Endometrial microvascular endothelial cells (primary cell): ENCODE data around the gene MYH9. TPM values are rescaled to one million over a fixed set of nuclear protein-coding genes. Genes with fewer than 3 reads are reported as not detected.

ENCODE experiments used
- in situ Hi-C: cut with HindIII; loops from 2 replicates; pipeline ENCODE4 v1.10.0; 2017; ENCODE audit warnings: low sequenced_read_pairs, low pct_unique_long_range_greater_than_20kb; ENCODE audit errors: inconsistent ontology term
- total RNA-seq: library from RNA; depleted of rRNA; stranded (reverse); fragments of >200 nt; gene quantifications from one replicate; pipeline ENCODE4 v1.2.3, GENCODE V29; 2015; ENCODE audit errors: inconsistent ontology term

The MYH9 gene
- total RNA-seq, 1 donor from 2014 or later: 887 TPM

- in situ Hi-C loops: no loop called here
Observed at GRCh38 chr22:36246718-36247117, 141.0 kb downstream of the MYH9 start.

GRCh38 chr22:36245805-36246356 is 141.9 kb downstream of the MYH9 start:
- in situ Hi-C loops: no loop called here

GRCh38 chr22:36244522-36245391 is 143.0 kb downstream of the MYH9 start:
- in situ Hi-C loops: no loop called here

DNA sequence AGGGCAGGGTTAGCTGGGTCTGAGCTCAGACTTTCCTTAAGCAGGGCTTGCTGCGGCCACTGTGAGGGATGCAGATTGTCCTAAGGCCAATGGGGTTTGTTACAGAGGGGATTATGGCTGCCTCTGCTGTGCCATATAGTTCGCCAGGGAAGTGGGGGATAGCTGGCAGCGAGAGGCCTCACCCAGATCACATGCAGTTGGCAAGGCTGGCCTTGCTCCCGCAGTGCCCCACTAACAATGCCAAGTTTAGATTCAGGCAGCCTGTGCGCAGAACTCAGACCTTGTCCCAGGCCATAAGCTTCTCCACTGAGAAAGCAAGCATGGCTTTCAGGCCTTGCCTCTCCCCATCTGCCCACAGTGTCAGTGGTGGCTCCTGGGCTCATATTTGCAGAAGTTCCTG is 143.8 kb downstream of the MYH9 start:
- in situ Hi-C loops: no loop called here

DNA sequence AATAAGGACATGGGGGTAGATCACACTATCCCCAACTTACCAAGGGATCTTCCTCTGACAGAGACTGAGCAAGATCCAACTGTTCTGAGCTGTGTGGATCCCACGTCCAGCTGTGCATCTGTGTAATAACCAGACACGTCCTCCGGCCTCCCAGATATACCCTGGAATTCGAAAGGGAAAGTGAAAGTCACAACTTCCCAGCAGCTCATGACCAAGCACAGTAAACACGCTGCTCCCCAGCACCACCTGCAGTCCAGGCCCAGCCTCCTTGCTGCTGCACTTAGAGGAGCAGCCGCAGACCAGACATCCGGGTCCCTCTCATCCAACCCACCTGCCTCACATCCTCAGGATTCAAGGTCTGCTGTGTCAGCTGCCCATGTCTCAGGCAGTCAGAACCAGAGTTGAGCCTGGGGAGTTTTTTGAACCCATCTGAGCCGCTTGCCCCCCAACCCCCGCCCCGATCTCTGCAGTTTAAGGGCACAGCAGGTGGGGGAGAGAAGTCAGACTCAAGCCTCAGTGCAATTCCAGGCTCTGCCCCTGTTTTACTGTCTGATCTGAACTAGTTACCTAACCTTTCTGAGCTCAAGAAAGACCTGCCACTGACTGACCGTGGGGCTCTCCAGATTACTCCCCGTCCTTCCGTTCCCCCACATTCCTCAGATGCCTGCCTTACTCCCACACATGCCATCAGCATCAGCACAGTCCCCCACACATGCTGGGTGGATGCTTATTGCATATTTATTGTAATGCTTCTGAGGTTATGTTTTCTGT is 148.2 kb downstream of the MYH9 start, which contains the start of gene APOL2:
TSS of gene APOL2 (minus strand) at position 127 of the 771 bp plus-strand sequence. CDS start 6,365 bp downstream, outside the sequence.
- in situ Hi-C loops: no loop called here

DNA sequence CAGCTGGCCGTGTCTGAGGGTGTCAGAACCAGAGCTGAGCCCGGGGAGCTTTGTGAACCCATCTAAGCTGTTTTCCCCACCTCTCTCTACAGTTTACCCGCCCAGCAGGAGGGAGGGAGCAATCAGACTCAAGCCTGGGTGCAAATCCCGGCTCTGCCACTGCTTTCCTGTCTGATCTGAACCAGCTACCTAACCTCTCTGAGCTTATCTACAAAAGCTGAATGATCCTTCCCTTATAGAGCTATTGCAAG is 148.7 kb downstream of the MYH9 start:
- in situ Hi-C loops: no loop called here

DNA sequence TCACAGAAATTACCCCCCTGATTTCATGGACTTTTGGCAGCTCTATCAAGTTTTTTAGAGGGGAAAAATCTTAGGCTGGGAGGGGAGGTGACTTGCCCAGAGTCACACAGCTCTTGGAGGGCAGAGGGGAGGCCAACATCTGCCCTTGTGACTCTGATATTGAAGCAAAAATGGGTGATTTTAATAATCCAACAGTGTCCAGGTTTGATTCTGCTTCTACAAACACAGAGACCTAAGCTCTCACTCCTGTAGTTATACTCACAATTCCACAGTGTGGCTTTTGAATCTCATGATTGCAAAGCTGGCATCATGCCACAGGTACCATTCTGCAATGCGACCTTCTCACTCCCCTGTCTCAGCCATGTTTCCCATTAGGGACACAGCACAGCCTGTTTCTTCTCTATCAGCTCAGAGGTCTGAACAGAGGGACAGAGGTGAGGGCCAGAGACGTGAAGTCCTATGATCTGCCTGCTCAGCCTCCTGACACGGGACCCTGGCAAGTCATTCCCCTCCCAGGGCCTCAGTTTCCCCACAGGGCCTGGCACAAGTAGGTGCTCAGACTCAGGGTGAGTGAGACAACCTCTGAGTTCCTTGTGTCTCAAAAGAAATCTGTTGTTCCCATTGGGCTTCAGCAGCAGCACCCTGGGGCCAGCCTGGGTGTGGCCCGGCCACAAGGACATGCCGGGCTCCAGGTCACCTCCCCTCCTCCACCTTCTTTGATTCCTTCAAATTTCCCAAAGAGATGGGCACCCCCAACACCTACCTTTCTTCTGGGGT is 149.2 kb downstream of the MYH9 start:
- in situ Hi-C loops: no loop called here

GRCh38 chr22:36237462-36238372 is 150.1 kb downstream of the MYH9 start:
- in situ Hi-C loops: no loop called here

DNA sequence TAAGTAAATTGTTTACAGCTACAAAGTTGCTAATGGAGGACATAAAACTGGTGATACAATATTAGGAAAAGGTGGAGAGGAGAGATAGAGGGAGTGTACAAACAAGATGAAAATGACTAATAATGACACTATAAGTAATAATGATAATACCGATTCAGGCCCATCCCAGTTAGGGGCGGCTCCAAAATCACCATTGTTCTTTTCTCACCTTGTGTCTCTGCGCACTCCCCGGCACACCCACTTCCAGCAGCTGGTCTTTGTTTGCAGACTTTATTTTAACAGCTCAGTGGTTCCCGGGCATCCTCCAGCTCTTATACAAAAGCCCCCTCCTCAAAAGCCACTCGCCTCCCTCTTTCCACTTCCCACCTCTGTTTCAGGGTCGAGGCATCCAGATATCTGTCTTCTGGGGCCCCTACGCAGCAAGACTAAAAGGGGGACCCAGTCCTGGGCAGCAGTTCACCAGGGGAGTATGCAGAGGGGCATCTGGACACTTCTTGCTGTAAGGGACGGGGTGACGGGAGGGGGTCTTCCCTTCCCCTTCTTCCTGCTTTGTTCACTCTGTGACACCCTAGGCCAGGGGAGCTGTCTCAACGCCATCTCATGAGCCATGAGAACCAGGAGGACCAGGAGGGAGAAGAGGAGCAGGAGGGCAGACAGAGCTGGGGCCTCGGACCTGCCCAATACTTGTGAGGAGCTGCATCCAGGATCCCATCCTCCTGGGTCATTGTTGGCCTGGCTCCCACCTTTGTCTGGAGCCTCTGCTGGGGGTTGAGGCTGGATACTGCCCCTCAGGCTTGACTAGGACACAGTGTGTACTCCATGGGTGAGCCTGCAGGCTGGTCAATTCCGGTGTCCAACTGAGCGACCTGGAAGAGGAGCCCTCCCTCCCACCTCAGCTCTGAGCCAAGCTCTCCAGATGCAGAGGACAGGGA is 151.1 kb downstream of the MYH9 start:
- in situ Hi-C loops: no loop called here

DNA sequence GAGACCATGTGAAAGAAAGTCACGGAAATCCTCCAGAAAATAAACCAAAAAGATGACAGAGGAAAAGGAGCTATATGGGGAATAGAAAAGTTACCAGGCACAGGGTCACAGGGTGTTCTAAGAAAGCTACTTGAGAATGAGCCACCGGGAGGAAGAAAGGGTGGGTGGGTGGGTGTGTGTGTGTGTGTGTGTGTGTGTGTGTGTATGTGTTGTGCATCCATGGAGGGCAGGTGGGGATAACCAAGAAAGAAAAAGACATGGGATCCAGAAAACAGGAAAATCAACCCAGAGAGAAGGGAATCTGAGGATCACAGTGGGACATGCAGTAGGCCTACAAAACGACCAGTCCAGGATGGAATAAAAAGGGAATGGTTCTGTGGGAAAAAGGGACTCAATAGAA is 152.2 kb downstream of the MYH9 start:
- in situ Hi-C loops: no loop called here

DNA sequence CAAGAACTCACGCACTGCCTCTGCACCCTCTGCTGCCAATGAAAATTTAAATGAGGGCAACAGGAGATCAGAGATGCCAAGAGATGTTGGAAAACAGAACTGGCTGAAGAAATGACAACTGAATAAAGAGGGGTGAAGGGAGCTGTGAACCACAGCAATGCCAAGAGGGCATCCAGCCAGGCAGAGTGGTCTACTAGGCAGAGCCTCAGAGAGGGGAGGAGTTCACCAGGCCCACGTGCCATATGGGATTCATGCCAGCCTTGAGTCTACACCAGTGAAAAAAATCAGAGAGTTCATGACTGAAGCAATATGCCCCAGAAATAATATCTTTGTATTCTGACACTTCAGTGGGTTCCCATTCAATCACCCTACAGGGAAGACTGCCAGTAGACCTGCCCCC is 152.8 kb downstream of the MYH9 start:
- in situ Hi-C loops: no loop called here

GRCh38 chr22:36234213-36234612 is 153.6 kb downstream of the MYH9 start:
- in situ Hi-C loops: no loop called here

DNA sequence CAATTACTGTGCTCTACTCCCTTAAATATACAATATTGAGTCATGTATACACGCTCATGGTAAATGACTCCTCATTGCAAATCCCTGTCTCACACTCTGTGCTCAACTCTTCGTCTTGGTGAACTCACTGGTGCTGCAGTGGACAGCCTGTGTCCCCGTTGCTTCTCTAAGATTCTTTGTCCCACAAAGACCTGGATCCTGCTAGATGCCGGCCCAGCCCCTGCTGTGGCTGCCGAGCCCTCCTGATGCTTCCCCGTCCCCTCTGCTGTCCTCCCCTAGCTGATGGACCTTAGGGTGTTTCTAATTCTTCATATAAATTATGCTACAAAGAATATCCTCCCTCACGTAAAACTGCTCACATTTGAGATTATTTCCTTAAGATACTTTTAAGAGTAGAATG is 154.0 kb downstream of the MYH9 start:
- in situ Hi-C loops: no loop called here

DNA sequence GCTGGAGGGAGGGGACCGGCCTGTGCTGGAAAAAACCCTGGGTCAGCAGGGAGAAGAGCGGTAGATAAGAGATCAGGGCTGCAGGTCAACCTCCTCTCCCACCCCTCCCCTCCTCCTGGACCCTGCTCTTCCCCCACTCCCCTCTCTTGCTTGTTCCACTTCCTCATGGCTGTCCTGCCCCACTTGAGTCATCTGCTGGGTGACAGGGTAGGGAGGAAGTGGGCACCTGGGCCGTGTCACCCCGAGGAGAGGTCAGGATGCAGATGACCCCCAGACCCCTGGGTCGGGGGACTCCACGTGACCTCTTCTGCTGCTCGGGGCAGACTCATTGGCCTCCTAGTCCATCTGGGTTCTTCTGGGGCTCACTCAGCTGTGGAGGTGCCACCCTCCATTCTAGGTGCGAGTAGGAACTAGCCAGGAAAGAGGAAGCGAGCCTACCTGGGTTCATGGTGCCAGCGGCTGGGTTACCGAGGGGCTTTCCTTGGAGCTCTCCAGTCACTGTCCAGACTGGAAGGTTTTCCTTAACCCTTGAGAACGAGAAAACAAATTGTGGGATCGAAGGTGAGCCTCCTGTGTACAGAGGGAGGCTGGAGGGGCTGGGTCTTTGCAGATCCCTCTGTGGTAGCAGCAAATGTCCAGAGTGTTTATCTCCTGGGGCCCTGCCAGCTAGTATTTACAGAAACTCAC is 154.9 kb downstream of the MYH9 start:
- in situ Hi-C loops: no loop called here
